Thymus (tissue), 11 donors: Measurements from ENCODE around the gene INSRR. TPM values are rescaled to one million over a fixed set of nuclear protein-coding genes. Genes with fewer than 3 reads are reported as not detected.

Source experiments
- DNase-seq, 9 donors: peaks; one replicate each; pipeline ENCODE4 v3.0.0-alpha.2; 2013; ENCODE audit warnings: low spot score in 9 of 9, low read depth in 6 of 9, missing footprints in 1 of 9
- H3K27ac ChIP-seq, 2 donors: one replicate each; pipeline ENCODE4 v1.5.1; 2013; ENCODE audit warnings: control low read depth in 1 of 2, low read depth in 1 of 2, low read length in 1 of 2, mild to moderate bottlenecking in 1 of 2, moderate library complexity in 1 of 2
- H3K27me3 ChIP-seq, 2 donors: one replicate each; pipeline ENCODE4 v1.5.1; 2013; ENCODE audit warnings: low read length in 1 of 2; ENCODE audit not compliant: control insufficient read depth in 2 of 2, insufficient read depth in 1 of 2
- H3K36me3 ChIP-seq, 2 donors: one replicate each; pipeline ENCODE4 v1.5.1; 2013; ENCODE audit warnings: low read length in 1 of 2, mild to moderate bottlenecking in 1 of 2, moderate library complexity in 1 of 2; ENCODE audit not compliant: control insufficient read depth in 2 of 2, insufficient read depth in 2 of 2
- H3K4me1 ChIP-seq, 2 donors: one replicate each; pipeline ENCODE4 v1.5.1; 2013; ENCODE audit warnings: low read length in 2 of 2; ENCODE audit not compliant: control insufficient read depth in 2 of 2, insufficient read depth in 2 of 2
- H3K4me3 ChIP-seq, 2 donors: one replicate each; pipeline ENCODE4 v1.5.1; 2013; ENCODE audit warnings: low read length in 2 of 2, control low read depth in 1 of 2, mild to moderate bottlenecking in 1 of 2
- H3K9me3 ChIP-seq, 2 donors: one replicate each; pipeline ENCODE4 v1.5.1; 2013; ENCODE audit warnings: low read length in 1 of 2, mild to moderate bottlenecking in 1 of 2; ENCODE audit not compliant: control insufficient read depth in 2 of 2, insufficient read depth in 1 of 2
- WGBS: extraction: QIAGEN DNeasy Blood & Tissue Kit; methylation state at CpG from one replicate; pipeline ENCODE4 v1.1.7; 2013; 5-methylcytosine and 5-hydroxymethylcytosine counted together
- polyA plus RNA-seq: library from polyadenylated mRNA; stranded (reverse); fragments of 200-250 nt; gene quantifications from one replicate; pipeline ENCODE4 v1.2.3, GENCODE V29; 2013
- total RNA-seq: library from RNA; stranded (reverse); fragments of 120-200 nt; gene quantifications from one replicate; pipeline ENCODE4 v1.2.4, GENCODE V29; 2013
- donor health status: healthy.

Gene INSRR
- total and polyA plus RNA-seq, 2 donors: 0.33 to 0.43 TPM

DNA sequence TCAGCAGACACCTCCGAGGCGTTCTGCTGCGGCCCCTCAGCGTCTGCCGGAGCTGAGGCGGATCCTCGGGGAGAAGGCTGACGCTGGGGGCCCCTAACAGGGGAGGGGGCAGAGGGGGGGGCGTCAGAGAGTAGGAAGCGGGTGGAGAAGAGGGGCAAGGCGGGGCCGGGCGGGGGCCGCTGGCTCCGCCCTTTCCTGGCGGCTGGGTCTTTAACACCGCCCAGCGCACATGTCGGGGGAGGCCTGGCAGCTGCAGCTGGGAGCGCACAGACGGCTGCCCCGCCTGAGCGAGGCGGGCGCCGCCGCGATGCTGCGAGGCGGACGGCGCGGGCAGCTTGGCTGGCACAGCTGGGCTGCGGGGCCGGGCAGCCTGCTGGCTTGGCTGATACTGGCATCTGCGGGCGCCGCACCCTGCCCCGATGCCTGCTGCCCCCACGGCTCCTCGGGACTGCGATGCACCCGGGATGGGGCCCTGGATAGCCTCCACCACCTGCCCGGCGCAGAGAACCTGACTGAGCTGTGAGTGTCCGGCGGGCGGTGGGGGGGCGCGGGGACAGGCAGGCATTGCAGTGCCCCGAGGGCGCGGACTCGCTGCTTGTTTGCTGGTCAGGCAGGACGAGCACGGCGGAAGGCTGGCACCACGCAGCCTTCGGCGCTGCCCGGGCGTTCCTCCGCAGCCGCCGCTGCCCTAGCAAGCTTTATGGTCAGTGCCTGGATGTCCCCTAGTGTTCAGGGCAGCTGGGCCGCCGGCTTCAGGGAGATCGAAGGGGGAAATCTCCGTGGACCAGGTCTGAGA is 1.9 kb upstream of the INSRR start, which contains the start of gene NTRK1:
NTRK1 (plus strand) TSS at position 238 of the 796 bp plus-strand sequence; CDS start at position 308, 70 bp downstream.
- Histone ChIP-seq H3K27ac (no peak within 1 kb of the TSS), H3K4me1 (peaks cover 9 to 37% of the 10 kb centered on the region in 2 donors), H3K4me3 (peak within 1 kb of the TSS; percentile 27 to 43), H3K27me3 (peaks cover 62 to 95% of the 10 kb centered on the region in 2 donors), H3K36me3 (no peaks in the 10 kb centered on the region), H3K9me3 (peaks cover 0 to 11% of the 10 kb centered on the region in 2 donors)
- 5% methylated on average over 68 of the region's 69 CpGs for WGBS
- peak; percentile 43 to 90 (median 70) for DNase-seq

DNA sequence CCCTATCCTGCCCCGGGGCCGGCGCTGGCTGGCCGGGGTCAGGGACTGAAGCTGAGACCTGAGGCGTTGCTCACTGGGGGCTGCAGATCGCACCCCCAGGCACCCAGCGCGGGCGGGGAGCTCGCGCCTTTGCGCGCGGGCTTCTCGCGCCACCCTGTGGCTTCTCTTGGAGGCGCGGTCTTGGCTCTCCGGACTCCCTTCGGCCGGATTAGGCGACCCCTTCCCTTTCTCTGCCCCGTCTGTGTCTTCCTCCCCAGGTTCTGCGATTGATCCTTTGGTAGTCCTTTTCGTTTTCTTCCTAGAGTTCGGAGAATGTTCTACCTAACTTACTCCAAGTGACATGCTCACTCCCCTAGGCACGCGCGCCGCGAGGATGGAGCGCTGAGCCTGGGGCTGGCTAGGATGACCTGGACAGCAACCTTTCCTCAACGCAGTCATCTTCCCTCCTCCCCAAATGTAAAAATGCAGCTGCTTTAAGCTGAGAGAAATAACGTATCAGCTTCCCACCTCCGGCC is 1.3 kb upstream of the INSRR start:
- H3K9me3 ChIP-seq: peaks cover 0 to 11% of the 10 kb centered on the region in 2 donors
- H3K4me1 ChIP-seq: peaks cover 9 to 37% of the 10 kb centered on the region in 2 donors
- no peak overlapping the region for H3K27ac ChIP-seq
- DNase-seq: peak in 5 of 9 donors; percentile 16 to 57 (median 44)
- H3K36me3 ChIP-seq: no peaks in the 10 kb centered on the region
- peaks cover 62 to 96% of the 10 kb centered on the region in 2 donors for H3K27me3 ChIP-seq
- peak overlapping the region; percentile 27 to 43 for H3K4me3 ChIP-seq
- 2% methylated on average over 35 of the region's 35 CpGs for WGBS

DNA sequence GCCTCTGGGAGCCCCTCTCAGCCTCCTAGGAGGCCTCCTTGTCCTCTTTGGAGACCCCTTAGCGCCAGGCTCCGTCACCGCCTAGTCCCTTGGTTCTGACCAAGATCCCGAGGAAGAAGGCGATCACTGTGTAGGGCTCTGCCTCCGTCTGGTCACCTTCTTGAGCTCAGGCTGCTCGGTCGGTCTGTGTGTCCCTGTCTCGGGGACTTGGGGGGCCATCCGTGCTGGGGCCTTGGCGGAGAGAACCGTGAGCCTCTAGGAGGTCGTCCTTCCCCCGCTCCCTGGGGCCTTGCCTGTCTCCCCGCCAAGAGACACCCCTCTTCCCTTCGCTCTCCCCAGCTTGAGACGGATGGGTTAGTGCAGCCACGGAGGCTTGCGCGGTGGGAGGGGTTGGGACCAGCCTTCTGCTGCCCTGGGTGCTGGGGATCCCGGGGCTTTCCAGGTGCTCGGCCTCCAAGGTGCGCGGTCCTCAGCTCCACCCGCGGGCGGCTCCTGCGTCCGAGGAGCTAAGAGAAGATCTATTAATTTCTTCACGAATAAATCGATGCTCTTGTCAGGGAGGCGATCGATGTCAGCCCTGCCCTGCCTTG is 701 bp upstream of the INSRR start:
- peaks cover 9 to 37% of the 10 kb centered on the region in 2 donors for H3K4me1 ChIP-seq
- peaks cover 61 to 97% of the 10 kb centered on the region in 2 donors for H3K27me3 ChIP-seq
- H3K36me3 ChIP-seq: no peaks in the 10 kb centered on the region
- peak overlapping the region; percentile 27 to 43 for H3K4me3 ChIP-seq
- WGBS: 5% methylated on average over 33 of the region's 33 CpGs
- peaks cover 0 to 11% of the 10 kb centered on the region in 2 donors for H3K9me3 ChIP-seq
- no peak overlapping the region for H3K27ac ChIP-seq
- peak in 2 of 9 donors; percentile 11 to 36 for DNase-seq

DNA sequence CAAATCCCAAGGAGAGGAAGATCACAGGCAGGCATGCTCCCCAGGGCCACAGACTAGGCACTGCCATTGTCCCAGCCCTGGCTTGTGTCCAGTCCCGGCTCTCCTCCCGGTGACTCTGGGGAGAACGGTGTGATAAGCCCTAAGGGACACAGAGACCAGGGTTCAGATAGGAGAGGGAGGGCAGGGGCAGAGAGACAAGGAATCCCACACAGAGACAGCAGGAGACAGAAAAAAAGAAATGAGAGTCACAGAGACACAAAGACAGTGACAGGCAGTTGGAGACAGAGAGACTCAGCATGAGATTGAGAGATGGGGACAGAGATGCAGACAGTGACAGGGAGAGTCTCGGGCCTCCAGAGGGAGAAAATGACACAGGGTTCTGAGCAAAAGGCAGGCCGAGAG is 361 bp downstream of the INSRR start:
- 55% methylated on average over 5 of the region's 5 CpGs for WGBS
- no peaks in the 10 kb centered on the region for H3K36me3 ChIP-seq

DNA sequence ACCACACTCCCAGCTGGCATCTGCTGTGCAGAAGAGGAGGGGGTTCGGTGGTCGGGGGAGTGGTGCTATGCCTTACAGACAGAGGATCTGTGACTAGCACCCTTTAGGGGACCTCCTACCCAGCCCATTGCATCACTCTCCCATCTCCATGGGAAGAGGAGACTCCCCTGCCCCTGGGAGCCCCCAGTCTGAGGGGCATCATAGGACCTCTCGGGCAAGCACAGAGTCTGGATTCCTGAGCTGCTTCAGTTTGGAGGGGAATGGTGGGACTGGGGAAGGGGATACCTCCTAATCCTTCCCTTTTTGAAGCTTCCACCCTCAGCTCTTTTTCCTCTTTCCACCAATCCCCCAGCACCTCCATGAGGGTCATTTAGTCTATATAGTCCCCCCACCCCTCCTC is 1.4 kb downstream of the INSRR start:
- Histone ChIP-seq H3K4me3 (no peak overlapping the region), H3K4me1 (peaks cover 9 to 23% of the 10 kb centered on the region in 2 donors), H3K9me3 (peaks cover 0 to 11% of the 10 kb centered on the region in 2 donors), H3K27ac (no peak overlapping the region), H3K36me3 (no peaks in the 10 kb centered on the region), H3K27me3 (peaks cover 58 to 95% of the 10 kb centered on the region in 2 donors)
- WGBS: 75% methylated on average over 3 of the region's 3 CpGs
- DNase-seq: no peak

More for the DNA sequence above, 361 bp downstream of the INSRR start:
- peaks cover 0 to 11% of the 10 kb centered on the region in 2 donors for H3K9me3 ChIP-seq
- DNase-seq: no peak
- H3K4me1 ChIP-seq: peaks cover 9 to 33% of the 10 kb centered on the region in 2 donors
- H3K27ac ChIP-seq: no peak overlapping the region
- H3K4me3 ChIP-seq: no peak overlapping the region
- H3K27me3 ChIP-seq: peaks cover 59 to 97% of the 10 kb centered on the region in 2 donors

DNA sequence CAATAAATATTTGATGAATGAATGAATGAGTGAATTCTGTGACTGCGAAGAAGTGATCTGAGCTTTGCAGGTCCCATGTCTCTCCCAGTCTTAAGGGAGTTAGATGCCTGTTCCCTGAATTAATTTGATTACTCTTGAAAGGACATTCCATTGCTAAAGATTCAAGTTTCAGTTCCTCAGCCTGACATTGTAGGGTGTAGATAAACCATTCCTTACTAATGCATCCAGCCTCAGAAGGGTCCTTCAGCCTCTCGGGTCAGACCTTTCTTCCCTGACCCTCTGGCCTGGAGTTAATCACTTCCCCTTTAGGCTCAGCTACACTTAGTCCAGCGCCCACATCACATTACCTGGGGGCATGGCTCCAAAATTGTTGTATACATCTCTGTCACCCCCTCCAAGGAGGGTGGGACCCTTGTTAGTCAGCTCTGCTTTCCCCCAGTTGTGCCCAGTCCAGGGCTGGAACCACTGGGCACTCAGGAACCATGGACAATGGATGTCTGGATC is 2.6 kb downstream of the INSRR start:
- Histone ChIP-seq H3K36me3 (no peaks in the 10 kb centered on the region), H3K9me3 (peaks cover 0 to 7% of the 10 kb centered on the region in 2 donors), H3K4me3 (no peak overlapping the region), H3K4me1 (peaks cover 9 to 13% of the 10 kb centered on the region in 2 donors), H3K27ac (no peak overlapping the region), H3K27me3 (peaks cover 47 to 95% of the 10 kb centered on the region in 2 donors)
- WGBS: 85% methylated on average over 3 of the region's 3 CpGs
- DNase-seq: no peak

DNA sequence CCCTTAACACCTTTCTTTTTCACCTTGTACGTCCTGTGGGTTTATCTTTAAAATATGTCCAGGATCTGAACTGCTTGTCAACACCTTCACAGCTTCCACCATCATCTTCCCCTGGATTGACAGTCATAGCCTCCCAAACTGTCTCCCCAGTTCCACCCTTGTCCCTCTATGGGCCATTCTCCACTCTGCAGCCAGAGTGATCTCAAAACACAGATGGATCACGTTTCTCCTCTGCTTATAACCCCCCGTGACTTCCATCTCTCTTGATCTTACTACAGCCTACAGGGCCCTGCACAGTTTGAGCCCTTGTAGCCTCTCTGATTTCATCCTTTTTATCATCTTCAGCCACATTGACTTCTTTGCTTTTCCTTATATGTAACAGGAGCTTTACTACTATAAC is 4.3 kb downstream of the INSRR start:
- no peak overlapping the region for H3K4me3 ChIP-seq
- H3K36me3 ChIP-seq: no peaks in the 10 kb centered on the region
- no peaks in the 10 kb centered on the region for H3K4me1 ChIP-seq
- no peak for DNase-seq
- no peak overlapping the region for H3K27ac ChIP-seq
- H3K27me3 ChIP-seq: peaks cover 32 to 91% of the 10 kb centered on the region in 2 donors
- 66% methylated on average over 3 of the region's 3 CpGs for WGBS
- no peaks in the 10 kb centered on the region for H3K9me3 ChIP-seq

DNA sequence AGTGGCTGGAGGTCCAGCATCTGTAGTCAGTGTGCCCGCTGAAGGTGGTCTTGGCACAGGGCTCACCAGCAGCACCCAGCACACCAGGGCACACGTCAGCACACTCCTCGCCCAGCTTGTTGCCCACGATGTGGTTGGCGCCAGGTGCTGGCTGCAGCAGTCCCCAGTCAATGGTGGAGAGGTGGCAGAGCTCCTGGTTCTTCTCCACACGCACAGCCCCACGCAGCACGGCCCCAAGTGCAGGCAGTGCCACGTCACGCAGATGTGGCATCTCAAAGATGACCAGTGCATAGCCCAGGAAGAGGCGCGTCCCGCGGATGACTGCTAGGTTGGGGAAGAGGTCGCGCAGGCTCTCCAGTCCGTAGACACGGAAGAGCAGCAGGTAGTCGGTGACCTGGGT is 5.2 kb downstream of the INSRR start:
- H3K27ac ChIP-seq: no peak overlapping the region
- peaks cover 0 to 4% of the 10 kb centered on the region in 2 donors for H3K4me1 ChIP-seq
- no peak overlapping the region for H3K4me3 ChIP-seq
- H3K9me3 ChIP-seq: no peaks in the 10 kb centered on the region
- no peak for DNase-seq
- H3K36me3 ChIP-seq: no peaks in the 10 kb centered on the region
- H3K27me3 ChIP-seq: peaks cover 29 to 91% of the 10 kb centered on the region in 2 donors
- WGBS: 94% methylated on average over 19 of the region's 19 CpGs
